Pulmonary artery endothelial cell (primary cell): Measurements from ENCODE around the gene PCDHA6. TPM values are rescaled to one million over a fixed set of nuclear protein-coding genes. Genes with fewer than 3 reads are reported as not detected.
"Not testable (repeated sequence)": the region's sequence is repeated elsewhere in the genome, so short reads cannot be mapped to it uniquely, and the experiment has no call there.

ENCODE experiments used
- DNase-seq: peaks from one replicate; pipeline ENCODE4 v3.0.0-alpha.2; 2011; ENCODE audit warnings: low read depth, low spot score
- total RNA-seq: library from RNA; depleted of rRNA; stranded (reverse); fragments of >200 nt; gene quantifications from 2 replicates; pipeline ENCODE4 v1.2.3, GENCODE V29; 2014

The PCDHA6 gene, protein sequence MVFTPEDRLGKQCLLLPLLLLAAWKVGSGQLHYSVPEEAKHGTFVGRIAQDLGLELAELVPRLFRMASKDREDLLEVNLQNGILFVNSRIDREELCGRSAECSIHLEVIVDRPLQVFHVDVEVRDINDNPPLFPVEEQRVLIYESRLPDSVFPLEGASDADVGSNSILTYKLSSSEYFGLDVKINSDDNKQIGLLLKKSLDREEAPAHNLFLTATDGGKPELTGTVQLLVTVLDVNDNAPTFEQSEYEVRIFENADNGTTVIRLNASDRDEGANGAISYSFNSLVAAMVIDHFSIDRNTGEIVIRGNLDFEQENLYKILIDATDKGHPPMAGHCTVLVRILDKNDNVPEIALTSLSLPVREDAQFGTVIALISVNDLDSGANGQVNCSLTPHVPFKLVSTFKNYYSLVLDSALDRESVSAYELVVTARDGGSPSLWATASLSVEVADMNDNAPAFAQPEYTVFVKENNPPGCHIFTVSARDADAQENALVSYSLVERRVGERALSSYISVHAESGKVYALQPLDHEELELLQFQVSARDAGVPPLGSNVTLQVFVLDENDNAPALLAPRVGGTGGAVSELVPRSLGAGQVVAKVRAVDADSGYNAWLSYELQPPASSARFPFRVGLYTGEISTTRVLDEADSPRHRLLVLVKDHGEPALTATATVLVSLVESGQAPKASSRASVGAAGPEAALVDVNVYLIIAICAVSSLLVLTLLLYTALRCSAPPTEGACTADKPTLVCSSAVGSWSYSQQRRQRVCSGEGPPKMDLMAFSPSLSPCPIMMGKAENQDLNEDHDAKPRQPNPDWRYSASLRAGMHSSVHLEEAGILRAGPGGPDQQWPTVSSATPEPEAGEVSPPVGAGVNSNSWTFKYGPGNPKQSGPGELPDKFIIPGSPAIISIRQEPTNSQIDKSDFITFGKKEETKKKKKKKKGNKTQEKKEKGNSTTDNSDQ
- 0.40 and 0.88 TPM in 2 replicates for total RNA-seq

DNA sequence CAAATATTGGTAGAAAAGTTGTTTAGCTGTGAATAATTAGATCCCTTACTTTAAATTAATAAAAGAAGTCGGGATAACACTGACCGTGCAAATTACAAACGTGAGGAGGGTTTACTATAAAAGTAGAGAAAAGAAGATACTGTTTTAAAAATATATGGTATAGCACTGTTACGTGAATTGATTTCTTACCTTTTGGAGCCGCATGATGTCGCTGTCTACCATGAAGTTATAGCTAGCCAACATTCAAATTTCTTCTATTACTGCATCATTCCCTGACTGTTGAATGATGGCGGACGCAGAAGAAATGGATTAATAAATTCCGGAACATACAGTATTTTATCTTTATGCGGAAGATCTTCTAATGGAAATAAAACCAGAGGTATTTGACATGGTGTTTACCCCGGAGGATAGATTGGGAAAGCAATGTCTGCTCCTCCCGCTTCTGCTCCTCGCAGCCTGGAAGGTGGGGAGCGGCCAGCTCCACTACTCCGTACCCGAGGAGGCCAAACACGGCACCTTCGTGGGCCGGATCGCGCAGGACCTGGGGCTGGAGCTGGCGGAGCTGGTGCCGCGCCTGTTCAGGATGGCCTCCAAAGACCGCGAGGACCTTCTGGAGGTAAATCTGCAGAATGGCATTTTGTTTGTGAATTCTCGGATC is at the start of gene PCDHA6:
PCDHA6 (plus strand) TSS at position 257 of the 658 bp plus-strand sequence; CDS start at position 389, 132 bp downstream.
- no peak for DNase-seq

- no peak for DNase-seq
Measured at GRCh38 chr5:140780512-140780911, 47.2 kb upstream of the PCDHA6 start.

DNA sequence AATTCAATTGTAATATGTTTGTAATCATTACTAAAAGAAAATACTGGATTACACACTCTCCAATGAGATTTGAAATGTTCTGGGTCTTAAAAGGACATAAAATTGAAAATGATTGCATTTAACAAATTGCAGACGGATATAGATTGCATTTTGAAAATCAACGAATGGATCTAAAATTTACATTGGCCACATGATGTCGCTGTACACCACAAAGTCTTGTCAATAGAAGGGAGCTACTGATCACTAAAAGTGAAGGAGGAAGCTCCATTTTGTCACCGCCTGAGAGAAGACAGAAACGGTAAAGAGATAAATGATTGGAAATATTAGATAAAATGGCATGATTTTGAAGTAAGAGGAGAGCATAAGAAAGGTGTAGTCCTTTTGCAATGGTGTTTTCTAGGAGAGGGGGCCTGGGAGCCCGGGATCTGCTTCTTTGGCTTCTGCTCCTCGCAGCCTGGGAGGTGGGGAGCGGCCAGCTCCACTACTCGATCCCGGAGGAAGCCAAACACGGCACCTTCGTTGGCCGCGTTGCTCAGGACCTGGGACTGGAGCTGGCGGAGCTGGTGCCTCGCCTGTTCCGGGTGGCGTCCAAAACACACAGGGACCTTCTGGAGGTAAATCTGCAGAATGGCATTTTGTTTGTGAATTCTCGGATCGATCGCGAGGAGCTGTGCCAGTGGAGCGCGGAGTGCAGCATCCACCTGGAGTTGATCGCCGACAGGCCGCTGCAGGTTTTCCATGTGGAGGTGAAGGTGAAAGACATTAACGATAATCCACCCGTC is 41.7 kb upstream of the PCDHA6 start, which contains the start of gene PCDHA1:
PCDHA1 (plus strand) TSS at position 236 of the 782 bp plus-strand sequence.
- no peak for DNase-seq

GRCh38 chr5:140787422-140787821 is 40.3 kb upstream of the PCDHA6 start:
- DNase-seq, result not testable (repeated sequence)

GRCh38 chr5:140787849-140788504 is 39.8 kb upstream of the PCDHA6 start:
- not testable (repeated sequence) for DNase-seq

GRCh38 chr5:140791089-140791488 is 36.7 kb upstream of the PCDHA6 start:
- DNase-seq, result no peak

GRCh38 chr5:140794595-140795258 is 33.0 kb upstream of the PCDHA6 start, which contains the start of gene PCDHA2:
TSS of gene PCDHA2 (plus strand) at chr5:140794852.
- no peak for DNase-seq

- no peak for DNase-seq
Measured at GRCh38 chr5:140795259-140795641, 32.5 kb upstream of the PCDHA6 start.

GRCh38 chr5:140796072-140796717 is 31.6 kb upstream of the PCDHA6 start:
- not testable (repeated sequence) for DNase-seq

GRCh38 chr5:140796718-140797095 is 31.1 kb upstream of the PCDHA6 start:
- no peak for DNase-seq

- DNase-seq, result no peak
Measured at GRCh38 chr5:140800816-140801493, 26.8 kb upstream of the PCDHA6 start, which contains the start of gene PCDHA3. TSS of gene PCDHA3 (plus strand) at chr5:140801057.

DNA sequence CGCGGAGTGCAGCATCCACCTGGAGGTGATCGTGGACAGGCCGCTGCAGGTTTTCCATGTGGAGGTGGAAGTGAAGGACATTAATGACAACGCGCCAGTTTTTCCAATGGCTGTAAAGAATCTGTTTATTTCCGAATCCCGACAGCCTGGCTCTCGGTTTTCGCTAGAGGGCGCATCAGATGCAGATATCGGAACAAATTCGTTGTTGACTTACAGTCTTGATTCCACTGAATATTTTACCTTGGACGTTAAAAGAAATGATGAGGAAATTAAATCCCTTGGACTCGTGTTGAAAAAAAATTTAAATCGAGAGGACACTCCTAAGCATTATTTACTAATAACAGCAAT is 26.3 kb upstream of the PCDHA6 start:
- DNase-seq, result no peak

- not testable (repeated sequence) for DNase-seq
Measured at GRCh38 chr5:140802381-140802780, 25.4 kb upstream of the PCDHA6 start.

GRCh38 chr5:140802781-140803271 is 24.9 kb upstream of the PCDHA6 start:
- no peak for DNase-seq

DNA sequence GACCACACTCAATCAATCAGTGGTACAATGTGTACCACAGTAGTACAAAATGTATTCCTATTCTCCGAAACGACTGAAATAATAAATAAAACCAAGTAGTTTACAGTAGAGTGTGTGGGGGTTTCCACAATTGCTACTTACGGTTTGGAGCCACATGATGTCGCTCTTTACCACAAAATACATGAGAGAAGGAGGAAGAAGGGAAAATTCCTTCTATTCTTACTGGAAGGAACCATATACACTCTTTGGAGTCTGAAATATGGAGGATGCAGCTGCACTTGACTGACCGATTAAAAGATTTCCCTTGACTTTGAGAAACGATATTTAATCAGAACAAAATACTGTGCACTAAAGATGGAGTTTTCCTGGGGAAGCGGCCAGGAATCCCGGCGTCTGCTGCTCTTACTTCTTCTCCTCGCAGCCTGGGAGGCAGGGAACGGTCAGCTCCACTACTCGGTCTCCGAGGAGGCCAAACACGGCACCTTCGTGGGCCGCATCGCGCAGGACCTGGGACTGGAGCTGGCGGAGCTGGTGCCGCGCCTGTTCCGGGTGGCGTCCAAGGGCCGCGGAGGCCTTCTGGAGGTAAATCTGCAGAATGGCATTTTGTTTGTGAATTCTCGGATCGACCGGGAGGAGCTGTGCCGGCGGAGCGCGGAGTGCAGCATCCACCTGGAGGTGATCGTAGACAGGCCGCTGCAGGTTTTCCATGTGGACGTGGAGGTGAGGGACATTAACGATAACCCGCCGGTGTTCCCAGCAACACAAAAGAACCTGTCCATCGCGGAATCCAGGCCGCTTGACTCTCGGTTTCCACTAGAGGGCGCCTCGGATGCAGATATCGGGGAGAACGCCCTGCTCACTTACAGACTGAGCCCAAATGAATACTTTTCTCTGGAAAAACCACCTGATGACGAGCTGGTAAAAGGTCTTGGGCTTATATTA is 20.7 kb upstream of the PCDHA6 start, which contains the start of gene PCDHA4:
PCDHA4 (plus strand) TSS at position 235 of the 942 bp plus-strand sequence.
- no peak for DNase-seq

- not testable (repeated sequence) for DNase-seq
Measured at GRCh38 chr5:140808241-140808888, 19.4 kb upstream of the PCDHA6 start.

DNA sequence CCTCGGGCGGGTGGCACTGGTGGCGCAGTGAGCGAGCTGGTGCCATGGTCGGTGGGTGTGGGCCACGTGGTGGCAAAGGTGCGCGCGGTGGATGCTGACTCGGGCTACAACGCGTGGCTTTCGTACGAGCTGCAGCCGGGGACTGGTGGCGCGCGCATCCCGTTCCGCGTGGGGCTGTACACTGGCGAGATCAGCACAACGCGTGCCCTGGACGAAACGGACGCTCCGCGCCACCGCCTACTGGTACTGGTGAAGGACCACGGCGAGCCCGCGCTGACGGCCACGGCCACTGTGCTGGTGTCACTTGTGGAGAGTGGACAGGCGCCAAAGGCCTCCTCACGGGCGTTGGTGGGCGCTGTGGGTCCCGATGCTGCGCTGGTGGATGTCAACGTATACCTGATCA is 18.9 kb upstream of the PCDHA6 start:
- DNase-seq, result no peak
